ENCODE results near the gene SF1.

DNA sequence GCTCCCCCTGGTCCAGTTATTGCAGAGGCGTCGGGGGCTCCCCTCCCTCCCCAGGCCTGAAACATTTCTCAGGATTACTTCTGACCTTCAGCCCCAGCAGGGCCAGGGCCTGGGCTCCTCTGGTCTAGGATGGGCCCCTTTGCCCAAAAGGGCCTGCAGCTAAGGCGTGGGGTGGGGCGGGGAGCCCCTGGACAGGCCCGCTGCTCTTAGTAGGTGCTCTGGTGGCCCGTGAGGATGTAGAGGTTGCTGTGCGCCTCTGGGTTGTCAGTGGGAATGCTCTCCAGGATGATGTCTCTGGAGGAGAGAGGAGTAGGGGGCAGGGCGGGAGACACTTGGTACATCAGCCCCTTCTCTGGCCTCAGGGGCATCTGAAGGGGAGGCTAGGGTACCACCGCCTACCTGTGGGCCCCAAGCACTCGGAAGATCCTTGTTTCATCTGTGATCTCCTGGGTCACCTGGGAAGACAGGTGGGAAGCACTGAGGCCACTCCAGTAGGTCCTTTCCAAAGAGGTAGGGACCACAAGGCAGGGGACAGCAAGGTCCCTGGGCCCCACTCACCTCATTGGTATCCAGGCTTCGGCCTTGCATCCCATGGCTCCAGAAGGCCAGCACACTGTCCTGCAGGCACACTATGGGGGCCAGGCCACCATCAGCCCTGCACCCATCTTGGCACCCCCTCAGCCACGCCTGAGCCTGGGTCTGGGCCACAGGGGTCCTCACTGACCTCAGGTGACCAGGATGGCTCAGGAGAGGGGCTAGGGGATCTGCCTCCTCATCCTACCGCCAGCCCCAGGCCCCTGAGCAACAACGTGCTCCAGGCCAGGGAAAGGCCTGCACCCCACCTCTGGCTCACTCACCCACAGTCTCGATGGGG lies 11.2 kb upstream of the SF1 start:
- TF ChIP-seq, protein P1, sequence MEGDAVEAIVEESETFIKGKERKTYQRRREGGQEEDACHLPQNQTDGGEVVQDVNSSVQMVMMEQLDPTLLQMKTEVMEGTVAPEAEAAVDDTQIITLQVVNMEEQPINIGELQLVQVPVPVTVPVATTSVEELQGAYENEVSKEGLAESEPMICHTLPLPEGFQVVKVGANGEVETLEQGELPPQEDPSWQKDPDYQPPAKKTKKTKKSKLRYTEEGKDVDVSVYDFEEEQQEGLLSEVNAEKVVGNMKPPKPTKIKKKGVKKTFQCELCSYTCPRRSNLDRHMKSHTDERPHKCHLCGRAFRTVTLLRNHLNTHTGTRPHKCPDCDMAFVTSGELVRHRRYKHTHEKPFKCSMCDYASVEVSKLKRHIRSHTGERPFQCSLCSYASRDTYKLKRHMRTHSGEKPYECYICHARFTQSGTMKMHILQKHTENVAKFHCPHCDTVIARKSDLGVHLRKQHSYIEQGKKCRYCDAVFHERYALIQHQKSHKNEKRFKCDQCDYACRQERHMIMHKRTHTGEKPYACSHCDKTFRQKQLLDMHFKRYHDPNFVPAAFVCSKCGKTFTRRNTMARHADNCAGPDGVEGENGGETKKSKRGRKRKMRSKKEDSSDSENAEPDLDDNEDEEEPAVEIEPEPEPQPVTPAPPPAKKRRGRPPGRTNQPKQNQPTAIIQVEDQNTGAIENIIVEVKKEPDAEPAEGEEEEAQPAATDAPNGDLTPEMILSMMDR (IDR thresholded peaks at IDR 0.05; ENCODE audit: low read length) = no peak
- TF ChIP-seq EZH2 (optimal IDR thresholded peaks at IDR 0.05; ENCODE audit: low read depth, low read length) = no peak

Measured in MM.1S (cell line).